HepG2 (cell line): Measurements from ENCODE around the gene STK11. TPM values are rescaled to one million over a fixed set of nuclear protein-coding genes. Genes with fewer than 3 reads are reported as not detected.

Experiments used
- ATAC-seq: fragments of 200-7000 bp; cut with Tn5 transposase; 3 replicates; pipeline ENCODE4 v1.9.1; 2020; ENCODE audit warnings: mild to moderate bottlenecking, moderate library complexity
- BruUV-seq: library from RNA; stranded (reverse); fragments of 400-500 nt; replicated peaks from 2 replicates; lab custom pipeline; 2021; lab: Mats Ljungman, UMichigan
- CTCF ChIA-PET: fragments of 300-600 bp; formaldehyde crosslinking; extraction: SDS; loops from one replicate; lab custom pipeline; 2021; ENCODE audit warnings: low total read pairs, inconsistent platforms, low intra/inter-chr PET ratio; lab: Yijun Ruan, JAX
- POLR2A ChIA-PET: fragments of 350-600 bp; sonication (Branson Sonifier 250); formaldehyde crosslinking; loops from one replicate; lab custom pipeline; 2020; ENCODE audit warnings: antibody characterized with exemption, inconsistent platforms; lab: Yijun Ruan, JAX
- DNase-seq: peaks from one replicate; pipeline ENCODE4 v3.0.0-alpha.2; 2015; ENCODE audit warnings: low spot score
- FAIRE-seq: peaks from 3 replicates; lab custom pipeline; 2011; peaks lifted over from hg19 to GRCh38; lab: Jason Lieb, UNC
- H2AFZ ChIP-seq: one replicate; pipeline ENCODE4 v1.6.1; 2011; ENCODE audit warnings: low read length, inconsistent platforms
- H3K27ac ChIP-seq: fragments of 300-600 bp; 3 replicates; pipeline ENCODE4 v1.8.0; 2011; ENCODE audit warnings: mixed run types, mild to moderate bottlenecking, mixed read lengths, low read length, inconsistent platforms; ENCODE audit not compliant: insufficient read depth; ENCODE audit errors: extremely low read length
- H3K27me3 ChIP-seq, 2 experiments: fragments of 200-600 bp in 1 of 2; 2 replicates in 1 of 2; 3 replicates in 1 of 2; pipeline versions ENCODE4 v1.6.0 to v1.8.0; 2011; ENCODE audit warnings: low read length in 2 of 2, mild to moderate bottlenecking in 2 of 2, moderate library complexity in 2 of 2, inconsistent platforms in 1 of 2; ENCODE audit not compliant: insufficient read depth in 2 of 2, control insufficient read depth in 1 of 2
- H3K36me3 ChIP-seq, 2 experiments: fragments of 200-600 bp in 1 of 2; replicated peaks in 1 of 2; 2 replicates in 1 of 2; 3 replicates in 1 of 2; pipeline versions ENCODE4 v1.5.1 to v1.8.0; 2011; ENCODE audit warnings: low read length in 2 of 2, inconsistent platforms in 1 of 2; ENCODE audit not compliant: insufficient read depth in 2 of 2, control insufficient read depth in 1 of 2
- H3K4me1 ChIP-seq: 2 replicates; pipeline ENCODE4 v1.5.1; 2012; ENCODE audit warnings: low read length, inconsistent platforms; ENCODE audit not compliant: insufficient read depth
- H3K4me2 ChIP-seq: 2 replicates; pipeline ENCODE4 v1.6.0; 2011; ENCODE audit warnings: low read depth, low read length, inconsistent platforms
- H3K4me3 ChIP-seq, 3 experiments: fragments of 200-600 bp in 1 of 3; sonication (generic), shearing (Covaris generic) in 1 of 3; replicated peaks in 1 of 3; 2 replicates each; pipeline ENCODE4 v1.5.1; 2011 to 2016; ENCODE audit warnings: low read length in 3 of 3, inconsistent platforms in 2 of 3, low read depth in 2 of 3, mild to moderate bottlenecking in 2 of 3, control low read depth in 1 of 3, mixed read lengths in 1 of 3; ENCODE audit not compliant: insufficient read depth in 1 of 3
- H3K79me2 ChIP-seq: one replicate; pipeline ENCODE4 v1.6.1; 2011; ENCODE audit warnings: low read length, inconsistent platforms; ENCODE audit not compliant: insufficient read depth
- H3K9ac ChIP-seq: 2 replicates; pipeline ENCODE4 v1.6.0; 2011; ENCODE audit warnings: mild to moderate bottlenecking, low read depth, low read length, inconsistent platforms; ENCODE audit not compliant: insufficient read depth
- H3K9me3 ChIP-seq: 2 replicates; pipeline ENCODE4 v1.5.1; 2012; ENCODE audit warnings: mild to moderate bottlenecking, low read length
- H4K20me1 ChIP-seq: 2 replicates; pipeline ENCODE4 v1.6.0; 2011; ENCODE audit warnings: inconsistent platforms, mild to moderate bottlenecking, low read length, moderate library complexity; ENCODE audit not compliant: insufficient read depth
- AKAP8 ChIP-seq: sonication (generic); formaldehyde crosslinking; IDR thresholded peaks from 2 replicates; pipeline ENCODE4 v1.5.1; 2020; ENCODE audit warnings: mild to moderate bottlenecking, missing genetic modification reagents
- ISL2 ChIP-seq: sonication (generic); formaldehyde crosslinking; IDR thresholded peaks from 2 replicates; pipeline ENCODE4 v1.5.0; 2020; ENCODE audit warnings: missing genetic modification reagents
- RFX5 ChIP-seq: IDR thresholded peaks from 2 replicates; pipeline ENCODE4 v1.6.1; 2011; ENCODE audit warnings: low read depth, low read length, improper control_type of control experiment
- ZNF543 ChIP-seq: sonication (generic); formaldehyde crosslinking; IDR thresholded peaks from 2 replicates; pipeline ENCODE4 v1.4.0; 2020; ENCODE audit warnings: mild to moderate bottlenecking, missing genetic modification reagents
- WGBS: methylation state at CpG from one replicate; pipeline ENCODE4 v1.1.6; 2017; ENCODE audit warnings: low lambda C conversion rate; 5-methylcytosine and 5-hydroxymethylcytosine counted together
- in situ Hi-C: cut with HindIII; loops from 2 replicates; pipeline ENCODE4 v1.10.0; 2017; ENCODE audit warnings: low pct_unique_long_range_greater_than_20kb; ENCODE audit not compliant: extremely low pct_ligation_motif_present
- intact Hi-C: fragments of 100-400 bp; cut with micrococcal nuclease; formaldehyde crosslinking; loops from one replicate; pipeline ENCODE4 v1.10.0; 2022; ENCODE audit not compliant: unreplicated experiment
- polyA plus RNA-seq, 8 experiments: library from polyadenylated mRNA; depleted of rRNA in 3 of 8; stranded (reverse) in 7 of 8; unstranded in 1 of 8; fragments of >200 nt; fragmentation: Illumina TruSeq in 4 of 8; extraction: Trizol in 4 of 8; gene quantifications; 2 replicates each; pipeline versions ENCODE4 v1.2.1 to v1.2.3, GENCODE V29; 2011 to 2016; ENCODE audit warnings: low read depth in 4 of 8, missing spikeins in 1 of 8, mixed read lengths in 1 of 8; ENCODE audit not compliant: insufficient read depth in 1 of 8
- total RNA-seq, 5 experiments: library from RNA; depleted of rRNA; stranded (reverse); fragments of >200 nt; fragmentation: Illumina TruSeq; extraction: Trizol; gene quantifications; 2 replicates each; pipeline ENCODE4 v1.2.3, GENCODE V29; 2016; ENCODE audit warnings: low read depth in 1 of 5
- TF ChIP-seq, protein P1 (sequence below): IDR thresholded peaks from 2 replicates; pipeline ENCODE4 v1.4.0; 2020; ENCODE audit warnings: mild to moderate bottlenecking, missing genetic modification reagents
- TF ChIP-seq, protein P2 (sequence below): sonication (generic); formaldehyde crosslinking; conservative IDR thresholded peaks from 2 replicates; pipeline ENCODE4 v1.4.0; 2020; ENCODE audit warnings: missing genetic modification reagents
- TF ChIP-seq, protein P3 (sequence below): sonication (generic); formaldehyde crosslinking; IDR thresholded peaks from 2 replicates; pipeline ENCODE4 v1.4.0; 2020; ENCODE audit warnings: missing genetic modification reagents

Gene STK11
- total and polyA plus RNA-seq, 2 of the 13 experiments (the other 11 are each of a cell fraction or from before 2014, with no cell fraction given) = 27.5 to 43.6 TPM

DNA sequence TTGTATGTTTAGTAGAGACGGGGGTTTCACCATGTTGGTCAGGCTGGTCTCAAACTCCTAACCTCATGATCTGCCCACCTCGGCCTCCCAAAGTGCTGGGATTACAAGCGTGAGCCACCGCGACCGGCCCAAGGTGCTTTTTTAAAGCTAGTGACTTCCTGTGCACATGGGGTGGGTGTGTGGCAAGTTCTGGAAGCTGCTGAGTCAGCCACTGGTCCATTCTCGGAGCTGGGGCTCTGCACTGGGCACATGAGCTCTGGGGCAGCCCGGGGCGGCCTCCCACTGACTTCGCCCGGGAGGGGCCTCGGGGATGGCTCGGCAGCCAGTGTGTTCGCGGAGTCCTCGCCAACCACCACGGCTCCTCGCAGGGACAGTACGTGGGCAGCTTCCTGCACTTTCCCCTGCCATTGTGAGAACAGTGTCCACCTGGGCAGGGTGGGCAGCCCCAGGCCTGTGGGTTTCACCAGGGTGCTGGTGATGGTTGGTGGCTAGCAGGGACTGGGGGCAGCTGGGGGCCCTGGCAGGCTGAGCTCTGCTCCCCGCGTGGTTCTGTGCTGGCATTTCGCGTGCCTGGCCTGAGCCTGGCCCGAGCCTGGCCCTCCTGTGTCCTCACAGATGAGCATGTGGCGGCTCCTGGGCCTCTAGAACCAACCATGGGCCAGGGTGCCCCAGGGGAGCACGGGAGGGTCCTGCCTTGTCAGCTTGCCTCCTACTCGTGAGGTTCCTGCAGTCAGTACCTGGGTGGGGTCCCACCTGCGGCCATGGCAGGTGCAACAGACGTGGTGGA is 20.1 kb downstream of the STK11 start:
- POLR2A ChIA-PET = interaction anchor here (0.7 kb wide), 1 partner anchor 43 kb away, joined by 3 read pairs; the partner anchor contains the start of gene CIRBP
- Histone ChIP-seq H3K27me3 (no peaks in the 10 kb centered on the region), H3K9ac (no peak overlapping the region), H3K4me2 (no peak overlapping the region), H2AFZ (no peak overlapping the region), H3K36me3 (peaks cover 14 to 22% of the 10 kb centered on the region in 2 experiments; a peak in 4 of 5 replicates), H3K27ac (no peak overlapping the region), H4K20me1 (no peaks in the 10 kb centered on the region), H3K79me2 (no peaks in the 10 kb centered on the region), H3K4me1 (peaks cover 13% of the 10 kb centered on the region; the same call in 1 of the 2 replicates), H3K4me3 (no peak overlapping the region), H3K9me3 (no peaks in the 10 kb centered on the region)
- CTCF ChIA-PET = no interaction called here
- intact Hi-C loops = no loop called here
- 96% methylated on average over 11 of the region's 29 CpGs for WGBS
- TF ChIP-seq AKAP8 = 0 out of 2 replicates have a peak, but pooled peaks have one; percentile 1
- TF ChIP-seq, protein P1, sequence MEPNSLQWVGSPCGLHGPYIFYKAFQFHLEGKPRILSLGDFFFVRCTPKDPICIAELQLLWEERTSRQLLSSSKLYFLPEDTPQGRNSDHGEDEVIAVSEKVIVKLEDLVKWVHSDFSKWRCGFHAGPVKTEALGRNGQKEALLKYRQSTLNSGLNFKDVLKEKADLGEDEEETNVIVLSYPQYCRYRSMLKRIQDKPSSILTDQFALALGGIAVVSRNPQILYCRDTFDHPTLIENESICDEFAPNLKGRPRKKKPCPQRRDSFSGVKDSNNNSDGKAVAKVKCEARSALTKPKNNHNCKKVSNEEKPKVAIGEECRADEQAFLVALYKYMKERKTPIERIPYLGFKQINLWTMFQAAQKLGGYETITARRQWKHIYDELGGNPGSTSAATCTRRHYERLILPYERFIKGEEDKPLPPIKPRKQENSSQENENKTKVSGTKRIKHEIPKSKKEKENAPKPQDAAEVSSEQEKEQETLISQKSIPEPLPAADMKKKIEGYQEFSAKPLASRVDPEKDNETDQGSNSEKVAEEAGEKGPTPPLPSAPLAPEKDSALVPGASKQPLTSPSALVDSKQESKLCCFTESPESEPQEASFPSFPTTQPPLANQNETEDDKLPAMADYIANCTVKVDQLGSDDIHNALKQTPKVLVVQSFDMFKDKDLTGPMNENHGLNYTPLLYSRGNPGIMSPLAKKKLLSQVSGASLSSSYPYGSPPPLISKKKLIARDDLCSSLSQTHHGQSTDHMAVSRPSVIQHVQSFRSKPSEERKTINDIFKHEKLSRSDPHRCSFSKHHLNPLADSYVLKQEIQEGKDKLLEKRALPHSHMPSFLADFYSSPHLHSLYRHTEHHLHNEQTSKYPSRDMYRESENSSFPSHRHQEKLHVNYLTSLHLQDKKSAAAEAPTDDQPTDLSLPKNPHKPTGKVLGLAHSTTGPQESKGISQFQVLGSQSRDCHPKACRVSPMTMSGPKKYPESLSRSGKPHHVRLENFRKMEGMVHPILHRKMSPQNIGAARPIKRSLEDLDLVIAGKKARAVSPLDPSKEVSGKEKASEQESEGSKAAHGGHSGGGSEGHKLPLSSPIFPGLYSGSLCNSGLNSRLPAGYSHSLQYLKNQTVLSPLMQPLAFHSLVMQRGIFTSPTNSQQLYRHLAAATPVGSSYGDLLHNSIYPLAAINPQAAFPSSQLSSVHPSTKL (CRISPR knock-in tag) = no peak
- ATAC-seq (no peak), FAIRE-seq (no peak), DNase-seq (no peak)
- in situ Hi-C loops = no loop called here
- no TSS peak for BruUV-seq

DNA sequence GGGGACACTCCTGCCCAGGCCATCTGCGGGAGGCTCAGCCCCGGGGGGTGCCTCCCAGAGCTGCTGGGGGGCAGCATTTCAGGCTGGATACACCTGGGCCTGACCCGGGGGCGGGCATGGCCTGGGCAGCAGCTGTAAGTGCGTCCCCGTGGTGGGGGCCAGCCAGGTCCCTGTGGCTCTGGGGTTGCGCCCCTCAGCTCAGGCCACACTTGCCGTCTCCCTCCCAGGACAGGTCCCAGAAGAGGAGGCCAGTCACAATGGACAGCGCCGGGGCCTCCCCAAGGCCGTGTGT is 20.6 kb downstream of the STK11 start:
- Histone ChIP-seq H3K4me3 (no peak overlapping the region), H3K27me3 (no peaks in the 10 kb centered on the region), H2AFZ (no peak overlapping the region), H3K79me2 (no peaks in the 10 kb centered on the region), H3K9ac (no peak overlapping the region), H3K9me3 (no peaks in the 10 kb centered on the region), H4K20me1 (no peaks in the 10 kb centered on the region), H3K27ac (no peak overlapping the region), H3K36me3 (peaks cover 13 to 17% of the 10 kb centered on the region in 2 experiments; a peak in 4 of 5 replicates), H3K4me2 (no peak overlapping the region), H3K4me1 (peaks cover 12% of the 10 kb centered on the region; the same call in 1 of the 2 replicates)
- no peak; the same call in 2 of the 3 replicates for ATAC-seq
- ChIA-PET CTCF (no interaction called here), POLR2A (no interaction called here)
- FAIRE-seq = no peak
- intact Hi-C loops = no loop called here
- WGBS = no CpG with 5 or more reads among the region's 11 CpGs
- no peak for DNase-seq
- in situ Hi-C loops = no loop called here
- BruUV-seq = no TSS peak
- TF ChIP-seq RFX5 = no peak
- no peak for TF ChIP-seq ZNF543
- no peak for TF ChIP-seq ISL2 (CRISPR knock-in tag)
- TF ChIP-seq, protein P2, sequence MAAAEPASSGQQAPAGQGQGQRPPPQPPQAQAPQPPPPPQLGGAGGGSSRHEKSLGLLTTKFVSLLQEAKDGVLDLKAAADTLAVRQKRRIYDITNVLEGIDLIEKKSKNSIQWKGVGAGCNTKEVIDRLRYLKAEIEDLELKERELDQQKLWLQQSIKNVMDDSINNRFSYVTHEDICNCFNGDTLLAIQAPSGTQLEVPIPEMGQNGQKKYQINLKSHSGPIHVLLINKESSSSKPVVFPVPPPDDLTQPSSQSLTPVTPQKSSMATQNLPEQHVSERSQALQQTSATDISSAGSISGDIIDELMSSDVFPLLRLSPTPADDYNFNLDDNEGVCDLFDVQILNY (CRISPR knock-in tag) = no peak
- TF ChIP-seq, protein P3, sequence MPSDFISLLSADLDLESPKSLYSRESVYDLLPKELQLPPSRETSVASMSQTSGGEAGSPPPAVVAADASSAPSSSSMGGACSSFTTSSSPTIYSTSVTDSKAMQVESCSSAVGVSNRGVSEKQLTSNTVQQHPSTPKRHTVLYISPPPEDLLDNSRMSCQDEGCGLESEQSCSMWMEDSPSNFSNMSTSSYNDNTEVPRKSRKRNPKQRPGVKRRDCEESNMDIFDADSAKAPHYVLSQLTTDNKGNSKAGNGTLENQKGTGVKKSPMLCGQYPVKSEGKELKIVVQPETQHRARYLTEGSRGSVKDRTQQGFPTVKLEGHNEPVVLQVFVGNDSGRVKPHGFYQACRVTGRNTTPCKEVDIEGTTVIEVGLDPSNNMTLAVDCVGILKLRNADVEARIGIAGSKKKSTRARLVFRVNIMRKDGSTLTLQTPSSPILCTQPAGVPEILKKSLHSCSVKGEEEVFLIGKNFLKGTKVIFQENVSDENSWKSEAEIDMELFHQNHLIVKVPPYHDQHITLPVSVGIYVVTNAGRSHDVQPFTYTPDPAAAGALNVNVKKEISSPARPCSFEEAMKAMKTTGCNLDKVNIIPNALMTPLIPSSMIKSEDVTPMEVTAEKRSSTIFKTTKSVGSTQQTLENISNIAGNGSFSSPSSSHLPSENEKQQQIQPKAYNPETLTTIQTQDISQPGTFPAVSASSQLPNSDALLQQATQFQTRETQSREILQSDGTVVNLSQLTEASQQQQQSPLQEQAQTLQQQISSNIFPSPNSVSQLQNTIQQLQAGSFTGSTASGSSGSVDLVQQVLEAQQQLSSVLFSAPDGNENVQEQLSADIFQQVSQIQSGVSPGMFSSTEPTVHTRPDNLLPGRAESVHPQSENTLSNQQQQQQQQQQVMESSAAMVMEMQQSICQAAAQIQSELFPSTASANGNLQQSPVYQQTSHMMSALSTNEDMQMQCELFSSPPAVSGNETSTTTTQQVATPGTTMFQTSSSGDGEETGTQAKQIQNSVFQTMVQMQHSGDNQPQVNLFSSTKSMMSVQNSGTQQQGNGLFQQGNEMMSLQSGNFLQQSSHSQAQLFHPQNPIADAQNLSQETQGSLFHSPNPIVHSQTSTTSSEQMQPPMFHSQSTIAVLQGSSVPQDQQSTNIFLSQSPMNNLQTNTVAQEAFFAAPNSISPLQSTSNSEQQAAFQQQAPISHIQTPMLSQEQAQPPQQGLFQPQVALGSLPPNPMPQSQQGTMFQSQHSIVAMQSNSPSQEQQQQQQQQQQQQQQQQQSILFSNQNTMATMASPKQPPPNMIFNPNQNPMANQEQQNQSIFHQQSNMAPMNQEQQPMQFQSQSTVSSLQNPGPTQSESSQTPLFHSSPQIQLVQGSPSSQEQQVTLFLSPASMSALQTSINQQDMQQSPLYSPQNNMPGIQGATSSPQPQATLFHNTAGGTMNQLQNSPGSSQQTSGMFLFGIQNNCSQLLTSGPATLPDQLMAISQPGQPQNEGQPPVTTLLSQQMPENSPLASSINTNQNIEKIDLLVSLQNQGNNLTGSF (CRISPR knock-in tag) = no peak
